Measurements from ENCODE around the gene EXOC5.
"Not testable (repeated sequence)": the region's sequence is repeated elsewhere in the genome, so short reads cannot be mapped to it uniquely, and the experiment has no call there.

The EXOC5 gene

GRCh38 chr14:57246933-57247657 lies 21.6 kb downstream of the EXOC5 start:
- DNase-seq, result no peak

GRCh38 chr14:57245941-57246340 lies 22.8 kb downstream of the EXOC5 start:
- DNase-seq, result no peak

GRCh38 chr14:57244106-57244505 lies 24.6 kb downstream of the EXOC5 start:
- no peak for DNase-seq

GRCh38 chr14:57243320-57243719 lies 25.4 kb downstream of the EXOC5 start:
- DNase-seq, result no peak

- not testable (repeated sequence) for DNase-seq
Measured at GRCh38 chr14:57240115-57240514, 28.6 kb downstream of the EXOC5 start.

- no peak for DNase-seq
Measured at GRCh38 chr14:57232006-57232405, 36.7 kb downstream of the EXOC5 start.

GRCh38 chr14:57228320-57228719 lies 40.4 kb downstream of the EXOC5 start:
- not testable (repeated sequence) for DNase-seq

GRCh38 chr14:57227083-57227482 lies 41.6 kb downstream of the EXOC5 start:
- DNase-seq, result no peak

GRCh38 chr14:57221931-57222330 lies 46.8 kb downstream of the EXOC5 start:
- DNase-seq, result no peak

- no peak for DNase-seq
Measured at GRCh38 chr14:57212919-57213318, 55.8 kb downstream of the EXOC5 start.

GRCh38 chr14:57209561-57209960 lies 59.1 kb downstream of the EXOC5 start:
- DNase-seq, result no peak

- DNase-seq, result no peak
Measured at GRCh38 chr14:57205938-57206337, 62.8 kb downstream of the EXOC5 start.

- not testable (repeated sequence) for DNase-seq
Measured at GRCh38 chr14:57202672-57203071, 66.0 kb downstream of the EXOC5 start.

- no peak for DNase-seq
Measured at GRCh38 chr14:57199921-57200320, 68.8 kb downstream of the EXOC5 start.

- DNase-seq, result peak; percentile 96
Measured at GRCh38 chr14:57189070-57189469, 79.6 kb downstream of the EXOC5 start.

- peak; percentile 77 for DNase-seq
Measured at GRCh38 chr14:57182760-57183503, 85.8 kb downstream of the EXOC5 start.

GRCh38 chr14:57179273-57179672 lies 89.4 kb downstream of the EXOC5 start:
- no peak for DNase-seq

GRCh38 chr14:57174466-57174865 lies 94.2 kb downstream of the EXOC5 start:
- DNase-seq, result no peak

- DNase-seq, result no peak
Measured at GRCh38 chr14:57171903-57172302, 96.8 kb downstream of the EXOC5 start.

GRCh38 chr14:57171363-57171762 lies 97.3 kb downstream of the EXOC5 start:
- DNase-seq, result no peak

- DNase-seq, result no peak
Measured at GRCh38 chr14:57169901-57170300, 98.8 kb downstream of the EXOC5 start.

- no peak for DNase-seq
Measured at GRCh38 chr14:57168138-57168679, 100.5 kb downstream of the EXOC5 start.

GRCh38 chr14:57161583-57162234 lies 107.0 kb downstream of the EXOC5 start:
- no peak for DNase-seq

GRCh38 chr14:57160333-57160732 lies 108.4 kb downstream of the EXOC5 start:
- DNase-seq, result no peak
